Measurements from ENCODE around the gene TMEM178B. TPM values are rescaled to one million over a fixed set of nuclear protein-coding genes. Genes with fewer than 3 reads are reported as not detected.
"Not testable (repeated sequence)": the region's sequence is repeated elsewhere in the genome, so short reads cannot be mapped to it uniquely, and the experiment has no call there.

Gene TMEM178B
- total and polyA plus RNA-seq, 2 of the 13 experiments (the other 11 are each of a cell fraction or from before 2014, with no cell fraction given): 0.01 to 0.02 TPM

GRCh38 chr7:141381794-141382427 is 308.0 kb downstream of the TMEM178B start:
- Histone ChIP-seq H3K9me3 (ENCODE audit: low read length) (no peaks in the 10 kb centered on the region), H3K79me2 (ENCODE audit: insufficient read depth, low read length) (no peaks in the 10 kb centered on the region), H3K27me3 (ENCODE audit: control insufficient read depth in 1 of 2, insufficient read depth in 2 of 2, low read length in 2 of 2) (no peaks in the 10 kb centered on the region), H2AFZ (ENCODE audit: low read length) (no peak overlapping the region), H3K36me3 (replicated peaks in 1 of 2; ENCODE audit: control insufficient read depth in 1 of 2, insufficient read depth in 2 of 2, low read length in 2 of 2) (no peaks in the 10 kb centered on the region), H4K20me1 (ENCODE audit: insufficient read depth, low read length) (no peaks in the 10 kb centered on the region), H3K4me2 (ENCODE audit: low read depth, low read length) (no peak overlapping the region), H3K9ac (ENCODE audit: insufficient read depth, low read depth, low read length) (no peak overlapping the region), H3K27ac (ENCODE audit: extremely low read length, insufficient read depth, low read length) (no peak overlapping the region), H3K4me3 (replicated peaks in 1 of 3; ENCODE audit: insufficient read depth in 1 of 3, low read depth in 2 of 3, low read length in 3 of 3) (no peak overlapping the region), H3K4me1 (ENCODE audit: insufficient read depth, low read length) (no peaks in the 10 kb centered on the region)
- ChIA-PET POLR2A (no interaction called here), CTCF (ENCODE audit: low intra/inter-chr PET ratio, low total read pairs) (no interaction called here)
- 7% methylated on average over 3 of the region's 3 CpGs for WGBS (ENCODE audit: low lambda C conversion rate)
- intact Hi-C loops (cut with micrococcal nuclease; ENCODE audit: unreplicated experiment) (no loop called here), in situ Hi-C loops (cut with HindIII; ENCODE audit: extremely low pct_ligation_motif_present, low pct_unique_long_range_greater_than_20kb) (no loop called here)
- no peak for FAIRE-seq
- no peak for ATAC-seq
- no peak for DNase-seq (ENCODE audit: low spot score)
- no TSS peak for BruUV-seq (replicated peaks)
- TF ChIP-seq ZC3H13 (CRISPR knock-in tag; IDR thresholded peaks at IDR 0.05) (no peak), HMG20A (CRISPR knock-in tag; IDR thresholded peaks at IDR 0.05; ENCODE audit: borderline replicate concordance) (no peak), ZNF333 (CRISPR knock-in tag; IDR thresholded peaks at IDR 0.05; ENCODE audit: borderline replicate concordance) (no peak), THAP11 (CRISPR knock-in tag; IDR thresholded peaks at IDR 0.05) (no peak), EEA1 (CRISPR knock-in tag; IDR thresholded peaks at IDR 0.05; ENCODE audit: borderline replicate concordance) (no peak), ISX (CRISPR knock-in tag; conservative IDR thresholded peaks at IDR 0.05) (no peak), NR0B2 (CRISPR knock-in tag; IDR thresholded peaks at IDR 0.05) (no peak), RBFOX2 (IDR thresholded peaks at IDR 0.05; ENCODE audit: low read depth, low read length) (no peak), ZNF33B (CRISPR knock-in tag; IDR thresholded peaks at IDR 0.05) (no peak), ZNF761 (CRISPR knock-in tag; conservative IDR thresholded peaks at IDR 0.05) (no peak), PHF21A (CRISPR knock-in tag; IDR thresholded peaks at IDR 0.05) (no peak), MTA3 (CRISPR knock-in tag; IDR thresholded peaks at IDR 0.05) (no peak), ZNF800 (CRISPR knock-in tag; IDR thresholded peaks at IDR 0.05) (no peak), ZNF432 (CRISPR knock-in tag; IDR thresholded peaks at IDR 0.05; ENCODE audit: borderline replicate concordance) (no peak), EED (CRISPR knock-in tag; IDR thresholded peaks at IDR 0.05) (no peak), ZNF597 (CRISPR knock-in tag; IDR thresholded peaks at IDR 0.05) (no peak)

GRCh38 chr7:141383356-141383755 is 309.5 kb downstream of the TMEM178B start:
- H3K27me3 ChIP-seq (ENCODE audit: control insufficient read depth in 1 of 2, insufficient read depth in 2 of 2, low read length in 2 of 2): not testable (repeated sequence)

More at GRCh38 chr7:141383356-141383755, 309.5 kb downstream of the TMEM178B start:
- WGBS (ENCODE audit: low lambda C conversion rate): 33% methylated on average over 3 of the region's 3 CpGs
- H3K4me1 ChIP-seq (ENCODE audit: insufficient read depth, low read length); H3K4me2 ChIP-seq (ENCODE audit: low read depth, low read length); H3K27ac ChIP-seq (ENCODE audit: extremely low read length, insufficient read depth, low read length); H3K36me3 ChIP-seq (replicated peaks in 1 of 2; ENCODE audit: control insufficient read depth in 1 of 2, insufficient read depth in 2 of 2, low read length in 2 of 2); H4K20me1 ChIP-seq (ENCODE audit: insufficient read depth, low read length); H3K4me3 ChIP-seq (replicated peaks in 1 of 3; ENCODE audit: insufficient read depth in 1 of 3, low read depth in 2 of 3, low read length in 3 of 3); BruUV-seq (replicated peaks); H2AFZ ChIP-seq (ENCODE audit: low read length); DNase-seq (ENCODE audit: low spot score); POLR2A ChIA-PET; intact Hi-C loops (cut with micrococcal nuclease; ENCODE audit: unreplicated experiment); H3K9ac ChIP-seq (ENCODE audit: insufficient read depth, low read depth, low read length); FAIRE-seq; H3K79me2 ChIP-seq (ENCODE audit: insufficient read depth, low read length); ATAC-seq; H3K9me3 ChIP-seq (ENCODE audit: low read length); CTCF ChIA-PET (ENCODE audit: low intra/inter-chr PET ratio, low total read pairs); in situ Hi-C loops (cut with HindIII; ENCODE audit: extremely low pct_ligation_motif_present, low pct_unique_long_range_greater_than_20kb): not testable (repeated sequence)

All from HepG2 (cell line).